Pulmonary artery endothelial cell (primary cell): ENCODE data around the gene HPGDS. TPM values are rescaled to one million over a fixed set of nuclear protein-coding genes. Genes with fewer than 3 reads are reported as not detected.

Experiments
- DNase-seq: peaks from one replicate; pipeline ENCODE4 v3.0.0-alpha.2; 2011; ENCODE audit warnings: low read depth, low spot score
- total RNA-seq: library from RNA; depleted of rRNA; stranded (reverse); fragments of >200 nt; gene quantifications from 2 replicates; pipeline ENCODE4 v1.2.3, GENCODE V29; 2014

The HPGDS gene
- total RNA-seq, 1 donor from 2014 or later = not detected

GRCh38 chr4:94256144-94256783 is 86.4 kb downstream of the HPGDS start:
- no peak for DNase-seq

GRCh38 chr4:94253036-94253435 is 89.6 kb downstream of the HPGDS start:
- DNase-seq = no peak

- DNase-seq = no peak
These were observed 91.5 kb downstream of the HPGDS start for GRCh38 chr4:94251094-94251493.

Other genes starting within 250 kb of the HPGDS start
- gene SMARCAD1, start 135.0 kb downstream of the HPGDS start, total RNA-seq = 33.8 and 35.9 TPM in 2 replicates
- gene PDLIM5, start 109.1 kb upstream of the HPGDS start, total RNA-seq = 175 and 177 TPM in 2 replicates